SJSA1 (cell line): ENCODE data around the gene KNSTRN. TPM values are rescaled to one million over a fixed set of nuclear protein-coding genes. Genes with fewer than 3 reads are reported as not detected.

Experiments used
- DNase-seq, 2 experiments: peaks; one replicate each; pipeline ENCODE4 v3.0.0-alpha.2; 2015 to 2020; ENCODE audit warnings: low spot score in 2 of 2, low read depth in 1 of 2
- H3K27ac ChIP-seq: fragments of 250-450 bp; sonication (Bioruptor Pico); 2 replicates; pipeline ENCODE4 v1.5.1; 2020; ENCODE audit warnings: mild to moderate bottlenecking, moderate library complexity
- H3K27me3 ChIP-seq: fragments of 250-450 bp; sonication (Bioruptor Pico); replicated peaks from 2 replicates; pipeline ENCODE4 v1.5.1; 2020; ENCODE audit warnings: mild to moderate bottlenecking, moderate library complexity
- H3K36me3 ChIP-seq: fragments of 250-450 bp; sonication (Bioruptor Pico); 2 replicates; pipeline ENCODE4 v1.5.1; 2020; ENCODE audit warnings: mild to moderate bottlenecking
- H3K4me1 ChIP-seq: fragments of 250-450 bp; sonication (Bioruptor Pico); replicated peaks from 2 replicates; pipeline ENCODE4 v1.6.1; 2021; ENCODE audit warnings: mild to moderate bottlenecking
- H3K4me3 ChIP-seq: fragments of 250-450 bp; sonication (Bioruptor Pico); 2 replicates; pipeline ENCODE4 v1.5.1; 2020; ENCODE audit warnings: mild to moderate bottlenecking
- H3K9me3 ChIP-seq: fragments of 250-450 bp; sonication (Bioruptor Pico); replicated peaks from 2 replicates; pipeline ENCODE4 v1.5.1; 2020; ENCODE audit warnings: mild to moderate bottlenecking
- total RNA-seq: library from RNA; depleted of rRNA; stranded (reverse); fragments of >200 nt; shearing (Covaris generic); gene quantifications from 2 replicates; pipeline ENCODE4 v1.2.3, GENCODE V29; 2014

KNSTRN gene
- total RNA-seq, 1 experiment from 2014 or later = 96.6 TPM

DNA sequence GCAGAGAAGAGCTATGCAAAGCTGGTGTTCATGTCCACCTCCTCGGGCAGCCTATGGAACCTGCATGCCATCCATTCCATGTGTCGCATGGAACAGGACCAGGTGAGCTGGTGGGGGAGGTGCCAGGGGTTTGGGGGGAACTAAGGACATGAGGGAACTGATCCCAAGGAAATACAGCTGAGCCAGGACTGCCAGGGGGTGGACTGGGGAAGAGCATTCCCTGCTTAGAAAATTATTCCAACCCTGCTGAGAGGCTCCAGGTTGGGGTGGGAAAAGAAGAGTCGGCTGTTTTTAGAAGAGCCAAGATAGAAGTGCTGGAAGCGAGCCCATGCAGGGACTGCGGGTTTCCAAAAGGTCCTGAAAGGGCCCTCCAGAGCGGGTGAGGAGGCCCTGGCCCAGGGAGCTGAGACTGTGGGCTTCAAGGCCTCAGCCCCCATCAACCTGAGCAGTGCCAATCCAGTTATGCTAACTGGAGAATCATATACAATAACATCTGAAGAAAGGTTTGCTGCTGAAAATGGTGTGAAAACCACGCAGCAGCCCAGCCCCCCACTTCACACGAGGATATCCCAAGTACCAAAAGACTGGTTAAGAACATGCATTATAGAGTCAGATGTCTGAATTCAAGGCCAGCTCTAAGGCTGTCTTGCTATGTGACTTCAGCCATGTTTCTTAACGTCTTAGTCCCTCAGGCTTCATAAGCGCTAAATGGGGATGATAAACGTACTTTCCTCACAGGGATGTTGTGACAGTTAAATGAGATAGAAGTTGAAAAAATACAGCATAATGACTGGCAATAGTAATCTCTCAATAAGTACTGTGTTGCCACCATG lies 16.7 kb upstream of the KNSTRN start:
- Histone ChIP-seq H3K27ac (no peak overlapping the region), H3K4me3 (no peak overlapping the region), H3K9me3 (no peaks in the 10 kb centered on the region; the same call in 1 of the 2 replicates), H3K4me1 (peaks cover 13% of the 10 kb centered on the region), H3K36me3 (no peaks in the 10 kb centered on the region), H3K27me3 (no peaks in the 10 kb centered on the region)
- no peak for DNase-seq

DNA sequence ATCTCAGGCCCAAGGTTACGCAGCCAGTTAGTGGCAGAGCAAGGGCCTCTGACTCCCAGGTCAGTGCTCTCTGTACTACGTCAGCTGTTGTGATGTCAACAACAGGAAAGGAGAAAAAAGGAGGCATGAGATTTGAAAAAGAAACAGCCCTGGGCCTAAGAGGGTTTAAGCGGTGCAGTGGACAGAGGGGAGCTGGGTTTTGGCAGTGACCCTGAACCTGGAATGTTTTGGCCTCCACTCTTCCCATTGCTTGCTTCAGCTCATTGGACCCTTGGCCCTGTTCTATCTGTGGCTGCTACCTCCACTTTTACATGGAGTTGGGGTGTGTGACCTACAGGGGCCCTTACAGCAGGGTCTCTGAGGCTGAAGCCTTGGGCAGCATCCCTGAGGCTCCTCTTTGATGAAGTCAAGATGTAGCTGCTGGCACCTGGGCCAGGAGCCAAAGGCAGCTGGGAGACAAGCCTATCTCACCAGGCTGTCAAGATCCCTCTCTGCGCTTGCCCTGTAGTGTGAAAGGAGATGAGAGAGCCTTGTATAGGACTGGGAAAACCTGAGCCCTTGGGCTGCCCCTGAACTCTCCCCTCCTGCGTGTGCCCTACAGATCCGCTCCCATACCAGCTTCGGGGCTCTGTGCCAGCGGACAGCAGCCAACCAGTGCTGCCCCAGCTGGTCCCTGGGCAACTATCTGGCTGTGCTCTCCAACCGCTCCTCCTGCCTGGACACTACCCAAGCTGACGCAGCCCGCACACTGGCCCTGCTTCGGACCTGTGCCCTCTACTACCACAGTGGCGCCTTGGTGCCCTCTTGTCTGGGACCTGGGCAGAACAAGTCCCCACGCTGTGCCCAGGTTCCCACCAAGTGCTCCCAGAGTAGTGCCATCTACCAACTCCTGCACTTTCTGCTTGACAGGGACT lies 15.8 kb upstream of the KNSTRN start:
- Histone ChIP-seq H3K36me3 (no peaks in the 10 kb centered on the region), H3K4me3 (no peak overlapping the region), H3K27ac (no peak overlapping the region), H3K4me1 (peaks cover 13% of the 10 kb centered on the region), H3K9me3 (no peaks in the 10 kb centered on the region; the same call in 1 of the 2 replicates), H3K27me3 (no peaks in the 10 kb centered on the region)
- no peak for DNase-seq

DNA sequence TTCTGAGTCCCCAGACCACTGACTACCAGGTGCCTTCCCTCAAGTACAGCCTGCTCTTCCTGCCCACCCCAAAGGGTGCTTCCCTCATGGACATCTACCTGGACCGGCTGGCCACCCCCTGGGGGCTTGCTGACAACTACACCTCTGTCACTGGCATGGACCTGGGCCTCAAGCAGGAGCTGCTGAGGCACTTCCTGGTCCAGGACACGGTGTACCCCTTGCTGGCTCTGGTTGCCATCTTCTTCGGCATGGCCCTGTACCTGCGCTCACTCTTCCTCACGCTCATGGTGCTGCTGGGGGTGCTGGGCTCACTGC lies 15.2 kb upstream of the KNSTRN start:
- Histone ChIP-seq H3K27me3 (no peaks in the 10 kb centered on the region), H3K9me3 (no peaks in the 10 kb centered on the region; the same call in 1 of the 2 replicates), H3K4me3 (no peak overlapping the region), H3K36me3 (no peaks in the 10 kb centered on the region), H3K4me1 (peaks cover 13% of the 10 kb centered on the region), H3K27ac (no peak overlapping the region)
- no peak for DNase-seq

DNA sequence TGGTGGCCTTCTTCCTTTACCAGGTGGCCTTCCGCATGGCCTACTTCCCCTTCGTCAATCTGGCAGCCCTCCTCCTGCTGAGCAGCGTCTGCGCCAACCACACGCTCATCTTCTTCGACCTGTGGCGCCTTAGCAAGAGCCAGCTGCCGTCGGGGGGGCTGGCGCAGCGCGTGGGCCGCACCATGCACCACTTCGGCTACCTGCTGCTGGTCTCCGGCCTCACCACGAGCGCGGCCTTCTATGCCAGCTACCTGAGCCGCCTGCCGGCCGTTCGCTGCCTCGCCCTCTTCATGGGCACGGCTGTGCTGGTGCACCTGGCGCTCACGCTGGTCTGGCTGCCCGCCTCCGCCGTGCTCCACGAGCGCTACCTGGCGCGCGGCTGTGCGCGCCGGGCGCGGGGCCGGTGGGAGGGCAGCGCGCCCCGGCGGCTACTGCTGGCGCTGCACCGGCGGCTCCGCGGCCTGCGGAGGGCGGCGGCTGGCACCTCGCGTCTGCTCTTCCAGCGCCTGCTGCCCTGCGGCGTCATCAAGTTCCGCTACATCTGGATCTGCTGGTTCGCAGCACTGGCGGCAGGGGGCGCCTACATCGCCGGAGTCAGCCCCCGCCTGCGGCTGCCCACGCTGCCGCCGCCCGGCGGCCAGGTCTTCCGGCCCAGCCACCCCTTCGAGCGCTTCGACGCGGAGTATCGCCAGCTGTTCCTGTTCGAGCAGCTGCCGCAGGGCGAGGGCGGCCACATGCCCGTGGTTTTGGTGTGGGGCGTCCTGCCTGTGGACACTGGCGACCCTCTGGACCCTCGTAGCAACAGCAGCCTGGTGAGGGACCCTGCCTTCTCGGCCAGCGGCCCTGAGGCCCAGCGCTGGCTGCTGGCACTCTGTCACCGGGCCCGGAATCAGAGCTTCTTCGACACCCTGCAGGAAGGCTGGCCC lies 14.6 kb upstream of the KNSTRN start:
- Histone ChIP-seq H3K36me3 (no peaks in the 10 kb centered on the region), H3K9me3 (no peaks in the 10 kb centered on the region; the same call in 1 of the 2 replicates), H3K4me3 (peak overlapping the region; percentile 17), H3K27ac (no peak overlapping the region), H3K27me3 (no peaks in the 10 kb centered on the region), H3K4me1 (peaks cover 18% of the 10 kb centered on the region)
- DNase-seq = peak; percentile 71 to 90

DNA sequence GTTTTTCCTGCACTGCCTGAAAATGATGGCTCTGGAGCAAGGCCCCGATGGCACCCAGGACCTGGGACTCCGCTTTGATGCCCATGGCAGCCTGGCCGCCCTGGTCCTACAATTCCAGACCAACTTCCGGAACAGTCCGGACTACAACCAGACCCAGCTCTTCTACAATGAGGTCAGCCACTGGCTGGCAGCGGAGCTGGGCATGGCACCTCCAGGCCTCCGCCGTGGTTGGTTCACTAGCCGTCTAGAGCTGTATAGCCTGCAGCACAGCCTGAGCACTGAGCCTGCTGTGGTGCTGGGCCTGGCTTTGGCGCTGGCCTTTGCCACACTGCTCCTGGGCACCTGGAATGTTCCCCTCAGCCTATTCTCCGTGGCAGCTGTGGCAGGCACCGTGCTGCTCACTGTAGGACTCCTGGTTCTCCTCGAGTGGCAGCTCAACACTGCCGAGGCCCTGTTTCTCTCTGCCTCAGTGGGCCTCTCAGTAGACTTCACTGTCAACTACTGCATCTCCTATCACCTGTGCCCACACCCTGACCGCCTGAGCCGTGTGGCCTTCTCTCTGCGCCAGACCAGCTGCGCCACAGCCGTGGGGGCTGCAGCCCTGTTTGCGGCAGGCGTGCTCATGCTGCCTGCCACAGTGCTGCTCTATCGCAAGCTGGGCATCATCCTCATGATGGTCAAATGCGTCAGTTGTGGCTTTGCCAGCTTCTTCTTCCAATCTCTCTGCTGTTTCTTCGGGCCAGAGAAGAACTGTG lies 13.6 kb upstream of the KNSTRN start:
- Histone ChIP-seq H3K9me3 (no peaks in the 10 kb centered on the region; the same call in 1 of the 2 replicates), H3K27ac (no peak overlapping the region), H3K27me3 (no peaks in the 10 kb centered on the region), H3K4me3 (no peak overlapping the region), H3K4me1 (peaks cover 23% of the 10 kb centered on the region), H3K36me3 (no peaks in the 10 kb centered on the region)
- no peak for DNase-seq

DNA sequence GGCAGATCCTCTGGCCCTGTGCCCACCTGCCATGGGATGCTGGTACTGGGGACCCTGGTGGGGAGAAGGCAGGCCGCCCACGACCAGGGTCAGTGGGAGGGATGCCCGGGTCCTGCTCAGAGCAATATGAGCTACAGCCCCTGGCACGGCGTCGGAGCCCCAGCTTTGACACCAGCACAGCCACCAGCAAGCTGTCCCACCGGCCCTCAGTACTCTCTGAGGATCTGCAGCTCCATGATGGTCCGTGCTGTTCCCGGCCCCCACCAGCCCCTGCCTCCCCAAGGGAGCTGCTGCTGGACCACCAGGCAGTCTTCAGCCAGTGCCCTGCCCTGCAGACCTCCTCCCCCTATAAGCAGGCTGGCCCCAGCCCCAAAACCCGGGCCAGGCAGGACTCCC lies 13.0 kb upstream of the KNSTRN start:
- no peak overlapping the region for H3K27ac ChIP-seq
- H3K4me1 ChIP-seq = peaks cover 23% of the 10 kb centered on the region
- no peak for DNase-seq
- H3K4me3 ChIP-seq = no peak overlapping the region
- no peaks in the 10 kb centered on the region for H3K36me3 ChIP-seq
- no peaks in the 10 kb centered on the region; the same call in 1 of the 2 replicates for H3K9me3 ChIP-seq
- H3K27me3 ChIP-seq = no peaks in the 10 kb centered on the region

DNA sequence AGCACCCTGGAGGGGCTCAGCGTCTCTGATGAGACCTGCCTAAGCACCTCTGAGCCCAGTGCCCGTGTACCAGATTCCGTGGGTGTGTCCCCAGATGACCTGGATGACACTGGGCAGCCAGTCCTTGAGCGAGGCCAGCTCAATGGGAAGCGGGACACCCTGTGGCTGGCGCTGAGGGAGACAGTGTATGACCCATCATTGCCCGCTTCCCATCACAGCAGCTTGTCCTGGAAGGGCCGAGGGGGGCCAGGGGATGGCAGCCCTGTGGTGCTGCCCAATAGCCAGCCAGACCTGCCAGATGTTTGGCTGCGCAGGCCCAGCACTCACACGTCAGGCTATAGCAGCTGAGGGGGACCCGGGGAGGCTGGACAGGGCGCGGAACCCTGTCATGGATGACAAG lies 12.6 kb upstream of the KNSTRN start:
- Histone ChIP-seq H3K27me3 (no peaks in the 10 kb centered on the region), H3K4me3 (no peak overlapping the region), H3K36me3 (no peaks in the 10 kb centered on the region), H3K9me3 (no peaks in the 10 kb centered on the region; the same call in 1 of the 2 replicates), H3K27ac (no peak overlapping the region), H3K4me1 (peaks cover 23% of the 10 kb centered on the region)
- no peak for DNase-seq

DNA sequence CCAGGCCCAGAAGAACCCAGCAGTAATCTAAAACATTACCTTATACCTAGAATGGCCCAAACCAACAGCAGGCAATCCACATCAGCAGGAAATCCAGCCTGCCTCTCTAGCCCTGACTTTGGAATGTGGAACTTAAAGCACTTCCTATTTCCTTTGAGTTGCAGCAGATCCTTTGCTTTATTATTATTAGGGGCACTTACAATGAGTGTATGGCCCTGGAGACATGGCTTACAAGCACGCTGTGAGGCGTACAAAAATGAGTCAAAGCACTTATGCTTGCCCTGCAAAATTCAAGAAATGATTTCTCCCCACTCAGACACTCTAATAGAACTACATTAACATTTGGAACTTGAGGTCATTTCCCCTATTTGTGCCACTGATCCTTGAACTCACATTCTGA lies 9.5 kb upstream of the KNSTRN start:
- no peak overlapping the region for H3K27ac ChIP-seq
- no peak overlapping the region for H3K4me3 ChIP-seq
- H3K36me3 ChIP-seq = no peaks in the 10 kb centered on the region
- no peaks in the 10 kb centered on the region for H3K27me3 ChIP-seq
- no peaks in the 10 kb centered on the region for H3K9me3 ChIP-seq
- H3K4me1 ChIP-seq = peaks cover 28% of the 10 kb centered on the region
- no peak for DNase-seq

DNA sequence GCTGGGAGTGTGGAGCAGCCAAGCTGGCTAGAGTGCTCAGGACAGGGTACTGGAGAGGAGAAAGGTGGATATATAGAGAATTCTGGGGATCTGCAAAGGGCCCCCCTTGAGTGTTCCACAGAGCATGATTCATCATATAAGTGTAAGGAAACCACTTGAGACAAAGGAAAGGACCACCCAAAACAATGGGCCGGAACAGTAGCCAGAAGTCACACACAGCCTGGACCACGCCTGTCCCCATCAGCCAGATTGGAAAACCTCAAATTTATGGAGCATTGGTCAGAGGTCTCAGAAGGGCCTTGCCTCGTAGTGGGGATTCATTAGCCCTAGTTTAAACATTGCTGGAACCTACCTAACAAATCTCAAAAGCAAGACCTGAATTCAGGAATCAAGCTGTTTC lies 4.9 kb upstream of the KNSTRN start:
- H3K27me3 ChIP-seq = no peaks in the 10 kb centered on the region
- H3K4me3 ChIP-seq = no peak overlapping the region
- peaks cover 44% of the 10 kb centered on the region for H3K4me1 ChIP-seq
- no peaks in the 10 kb centered on the region for H3K36me3 ChIP-seq
- H3K9me3 ChIP-seq = no peaks in the 10 kb centered on the region
- peak overlapping the region; percentile 41 for H3K27ac ChIP-seq
- DNase-seq = peak; percentile 58 to 74

DNA sequence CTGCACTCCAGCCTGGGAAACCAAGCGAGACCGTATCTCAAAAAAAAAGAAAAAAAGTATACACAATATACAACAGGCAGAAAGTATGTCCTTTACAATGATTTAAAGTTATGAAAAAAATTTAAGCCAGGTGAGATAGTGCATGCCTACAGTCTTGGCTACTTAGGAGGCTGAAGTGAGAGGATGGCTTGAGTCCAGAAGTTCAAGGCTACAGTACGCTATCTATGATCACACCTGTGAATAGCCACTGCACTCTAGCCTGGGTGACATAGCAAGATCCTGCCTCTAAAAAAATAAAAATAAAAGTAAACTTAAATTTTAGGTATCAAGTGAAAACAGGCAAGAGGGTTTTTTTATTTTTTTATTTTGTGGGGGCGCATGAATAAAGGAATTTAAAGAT lies 3.1 kb upstream of the KNSTRN start:
- Histone ChIP-seq H3K27ac (peak overlapping the region; percentile 43; the same call in 1 of the 2 replicates), H3K4me1 (peaks cover 45% of the 10 kb centered on the region), H3K9me3 (no peaks in the 10 kb centered on the region), H3K36me3 (peaks cover 12% of the 10 kb centered on the region; the same call in 1 of the 2 replicates), H3K4me3 (no peak overlapping the region), H3K27me3 (no peaks in the 10 kb centered on the region)
- no peak for DNase-seq

DNA sequence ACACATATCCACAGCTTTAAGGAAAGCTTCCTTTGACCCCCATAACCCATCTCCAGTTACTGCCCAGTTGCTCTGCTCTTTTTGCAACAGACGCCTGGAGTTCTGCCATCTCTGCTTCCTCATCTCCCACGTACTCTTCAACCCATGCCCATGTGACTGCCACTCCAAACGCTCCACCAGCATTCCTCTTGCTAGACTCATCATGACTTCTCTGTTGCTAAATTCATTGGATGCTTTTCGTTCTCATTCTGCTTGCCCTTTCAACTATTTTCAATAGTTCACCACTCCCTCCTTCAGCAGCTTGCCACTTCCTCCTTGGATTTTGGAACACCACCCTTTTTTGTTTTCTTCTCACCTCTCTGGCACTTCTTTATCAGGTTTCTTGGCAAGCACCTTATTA lies 2.7 kb upstream of the KNSTRN start:
- Histone ChIP-seq H3K4me1 (peaks cover 46% of the 10 kb centered on the region), H3K27ac (peak overlapping the region; percentile 43), H3K27me3 (no peaks in the 10 kb centered on the region), H3K36me3 (peaks cover 15% of the 10 kb centered on the region), H3K9me3 (no peaks in the 10 kb centered on the region), H3K4me3 (no peak overlapping the region)
- peak; percentile 71 to 87 for DNase-seq

DNA sequence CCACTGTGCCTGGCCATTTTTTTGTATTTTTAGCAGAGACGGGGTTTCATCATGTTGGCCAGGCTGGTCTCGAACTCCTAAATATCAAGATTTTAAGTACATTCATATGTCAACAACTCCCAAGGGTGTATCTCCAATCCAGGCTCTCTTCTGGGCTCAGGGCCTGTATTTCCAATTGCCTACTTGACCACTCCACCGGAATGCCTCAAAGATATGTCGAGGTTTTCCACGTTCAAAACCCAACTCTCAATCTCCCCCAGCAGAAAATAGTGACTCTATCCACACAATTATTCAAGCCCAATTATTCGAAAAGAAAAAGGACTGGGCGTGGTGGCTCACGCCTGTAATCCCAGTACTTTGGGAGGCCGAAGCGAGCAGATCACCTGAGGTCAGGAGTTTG lies 1.9 kb upstream of the KNSTRN start:
- H3K27ac ChIP-seq = no peak overlapping the region
- no peaks in the 10 kb centered on the region for H3K27me3 ChIP-seq
- H3K4me3 ChIP-seq = no peak overlapping the region
- peaks cover 51% of the 10 kb centered on the region for H3K4me1 ChIP-seq
- DNase-seq = no peak
- H3K36me3 ChIP-seq = peaks cover 23% of the 10 kb centered on the region
- H3K9me3 ChIP-seq = no peaks in the 10 kb centered on the region
